Natural killer cell (primary cell): ENCODE data around the gene CSRP1. TPM values are rescaled to one million over a fixed set of nuclear protein-coding genes. Genes with fewer than 3 reads are reported as not detected.
A peak's percentile ranks its signal among the peaks of the same experiment; 100 is the strongest.

Experiments used
- ATAC-seq, 3 donors: fragments of 150-1000 bp in 2 of 3; fragments of 200-7000 bp in 1 of 3; cut with Tn5 transposase; 1 replicate in 1 of 3; 2 replicates in 2 of 3; pipeline ENCODE4 v1.10.0; 2021; ENCODE audit warnings: mild to moderate bottlenecking in 2 of 3, moderate library complexity in 2 of 3
- DNase-seq, 2 donors: peaks; one replicate each; pipeline versions ENCODE4 v3.0.0 to v3.0.0-alpha.2; 2013 to 2021; ENCODE audit warnings: mixed read lengths in 1 of 2
- H3K27ac ChIP-seq: one replicate; pipeline ENCODE4 v1.5.1; 2013; ENCODE audit warnings: mild to moderate bottlenecking, low read length
- H3K27me3 ChIP-seq: one replicate; pipeline ENCODE4 v1.6.1; 2013; ENCODE audit warnings: low read length; ENCODE audit not compliant: control insufficient read depth, insufficient read depth
- H3K36me3 ChIP-seq: one replicate; pipeline ENCODE4 v1.6.1; 2013; ENCODE audit warnings: low read length; ENCODE audit not compliant: control insufficient read depth, insufficient read depth
- H3K4me1 ChIP-seq: one replicate; pipeline ENCODE4 v1.6.1; 2013; ENCODE audit warnings: low read length; ENCODE audit not compliant: control insufficient read depth, insufficient read depth
- H3K4me3 ChIP-seq: one replicate; pipeline ENCODE4 v1.5.1; 2013; ENCODE audit warnings: low read length
- H3K9me3 ChIP-seq: one replicate; pipeline ENCODE4 v1.6.1; 2013; ENCODE audit warnings: low read length; ENCODE audit not compliant: control insufficient read depth, insufficient read depth
- H3K27ac Mint-ChIP-seq, 2 donors: one replicate each; pipeline ENCODE4 v1.8.0; 2022; ENCODE audit warnings: mild to moderate bottlenecking in 2 of 2, mixed read lengths in 2 of 2, moderate library complexity in 1 of 2
- H3K27me3 Mint-ChIP-seq, 2 donors: one replicate each; pipeline ENCODE4 v1.8.0; 2022; ENCODE audit warnings: low read depth in 2 of 2, mixed read lengths in 2 of 2
- H3K36me3 Mint-ChIP-seq: one replicate; pipeline ENCODE4 v1.8.0; 2022; ENCODE audit warnings: mixed read lengths
- H3K4me1 Mint-ChIP-seq, 2 donors: one replicate each; pipeline ENCODE4 v1.8.0; 2022; ENCODE audit warnings: mixed read lengths in 2 of 2
- H3K4me3 Mint-ChIP-seq: one replicate; pipeline ENCODE4 v1.8.0; 2022; ENCODE audit warnings: mild to moderate bottlenecking, moderate library complexity, mixed read lengths
- H3K9me3 Mint-ChIP-seq, 2 donors: one replicate each; pipeline ENCODE4 v1.8.0; 2022; ENCODE audit warnings: mixed read lengths in 2 of 2
- CTCF ChIP-seq: fragments of 200-600 bp; IDR thresholded peaks from one replicate; pipeline ENCODE4 v1.8.0; 2022; ENCODE audit warnings: antibody characterized with exemption
- WGBS: methylation state at CpG from one replicate; pipeline ENCODE4 v1.1.7; 2013; ENCODE audit warnings: missing lambda C conversion rate; ENCODE audit not compliant: insufficient coverage; 5-methylcytosine and 5-hydroxymethylcytosine counted together
- intact Hi-C: fragments of 100-400 bp; cut with micrococcal nuclease; formaldehyde crosslinking; loops from one replicate; pipeline ENCODE4 v1.14.2; 2022
- total RNA-seq, 4 donors: library from RNA; stranded (reverse); fragments of 120-200 nt in 1 of 4; gene quantifications; one replicate each; pipeline versions ENCODE4 v1.2.3 to v1.2.4, GENCODE V29; 2013 to 2022

CSRP1 gene
- total RNA-seq, 3 donors from 2014 or later (not counting 1 experiment from before 2014, with no cell fraction given) = 36.9 to 48.4 (median 44.1) TPM

- H3K27me3 ChIP-seq = peaks cover 20% of the 10 kb centered on the region
- Mint-ChIP-seq H3K27ac (no peak overlapping the region), H3K9me3 (no peaks in the 10 kb centered on the region), H3K4me3 (peak overlapping the region; percentile 78), H3K27me3 (peaks cover 58 to 76% of the 10 kb centered on the region in 2 donors), H3K4me1 (peaks cover 8 to 26% of the 10 kb centered on the region in 2 donors), H3K36me3 (no peaks in the 10 kb centered on the region)
- H3K4me3 ChIP-seq = no peak overlapping the region
- H3K36me3 ChIP-seq = no peaks in the 10 kb centered on the region
- no peak for TF ChIP-seq CTCF
- no peak for ATAC-seq
- no peak for DNase-seq
- intact Hi-C loops = no loop called here
- peaks cover 18% of the 10 kb centered on the region for H3K4me1 ChIP-seq
- WGBS = 32% methylated on average over 3 of the region's 6 CpGs
- no peaks in the 10 kb centered on the region for H3K9me3 ChIP-seq
- no peak overlapping the region for H3K27ac ChIP-seq
These were observed 31.1 kb upstream of the CSRP1 start for GRCh38 chr1:201537891-201538611.

DNA sequence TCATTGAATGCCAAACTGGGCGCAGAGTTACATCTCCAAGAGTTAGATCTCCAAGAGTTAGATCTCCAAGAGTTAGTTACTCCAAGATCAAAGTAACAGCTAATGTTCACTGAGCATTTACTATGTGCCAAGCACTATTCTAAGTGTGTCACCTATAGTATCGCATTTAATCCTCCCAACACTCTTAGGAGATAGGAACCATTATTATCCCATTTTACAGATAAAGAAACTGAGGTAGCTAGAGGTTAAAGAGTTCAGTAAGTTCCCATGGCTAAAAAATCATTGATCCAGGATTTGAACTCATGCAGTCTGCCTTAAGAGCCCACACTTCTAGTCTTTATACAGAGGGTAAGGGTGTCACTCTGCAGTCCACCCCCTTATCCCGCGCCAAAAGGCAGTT lies 30.5 kb upstream of the CSRP1 start:
- Mint-ChIP-seq H3K4me3 (no peak overlapping the region), H3K27me3 (peaks cover 56 to 70% of the 10 kb centered on the region in 2 donors)
- H3K9me3 ChIP-seq = no peaks in the 10 kb centered on the region

DNA sequence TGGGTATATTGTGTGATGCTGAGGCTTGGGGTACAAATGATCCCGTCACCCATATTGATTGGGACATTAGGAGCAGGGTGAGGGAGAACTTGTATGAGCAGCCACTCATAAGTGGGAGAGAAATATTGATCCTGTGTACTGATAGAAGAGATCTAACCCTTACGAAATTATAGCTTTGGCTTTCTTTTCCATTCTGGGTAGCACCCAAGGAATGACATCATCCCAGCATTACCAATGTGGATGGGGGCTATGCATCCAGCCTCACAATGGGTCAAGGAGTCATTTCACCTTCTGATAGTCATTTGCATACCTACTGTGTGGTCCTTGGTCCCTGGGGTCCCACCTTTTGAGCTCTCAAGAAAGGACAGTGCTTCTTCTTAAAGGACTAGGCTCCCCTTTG lies 30.1 kb upstream of the CSRP1 start:
- peaks cover 52 to 66% of the 10 kb centered on the region in 2 donors for H3K27me3 Mint-ChIP-seq
- H3K27ac ChIP-seq = no peak overlapping the region
- H3K36me3 Mint-ChIP-seq = no peaks in the 10 kb centered on the region
- H3K4me3 ChIP-seq = no peak overlapping the region
- intact Hi-C loops = no loop called here
- no peak for DNase-seq
- TF ChIP-seq CTCF = no peak
- H3K9me3 Mint-ChIP-seq = no peaks in the 10 kb centered on the region
- no peak overlapping the region for H3K27ac Mint-ChIP-seq
- no peaks in the 10 kb centered on the region for H3K36me3 ChIP-seq
- peaks cover 20% of the 10 kb centered on the region for H3K27me3 ChIP-seq
- no peak overlapping the region for H3K4me3 Mint-ChIP-seq
- peaks cover 8 to 26% of the 10 kb centered on the region in 2 donors for H3K4me1 Mint-ChIP-seq
- peaks cover 18% of the 10 kb centered on the region for H3K4me1 ChIP-seq
- WGBS = 96% methylated on average over 2 of the region's 2 CpGs
- no peak for ATAC-seq
- H3K9me3 ChIP-seq = no peaks in the 10 kb centered on the region

More for the DNA sequence above, 30.5 kb upstream of the CSRP1 start:
- Histone ChIP-seq H3K4me3 (no peak overlapping the region), H3K27ac (no peak overlapping the region), H3K36me3 (no peaks in the 10 kb centered on the region), H3K27me3 (peaks cover 20% of the 10 kb centered on the region), H3K4me1 (peaks cover 18% of the 10 kb centered on the region)
- H3K36me3 Mint-ChIP-seq = no peaks in the 10 kb centered on the region
- no peaks in the 10 kb centered on the region for H3K9me3 Mint-ChIP-seq
- DNase-seq (no peak), ATAC-seq (no peak)
- no peak overlapping the region for H3K27ac Mint-ChIP-seq
- no peak for TF ChIP-seq CTCF
- peaks cover 8 to 26% of the 10 kb centered on the region in 2 donors for H3K4me1 Mint-ChIP-seq
- 99% methylated on average over 3 of the region's 4 CpGs for WGBS
- intact Hi-C loops = no loop called here

- Mint-ChIP-seq H3K27me3 (peaks cover 48 to 61% of the 10 kb centered on the region in 2 donors), H3K36me3 (no peaks in the 10 kb centered on the region), H3K9me3 (no peaks in the 10 kb centered on the region), H3K4me1 (peaks cover 8 to 26% of the 10 kb centered on the region in 2 donors), H3K27ac (no peak overlapping the region), H3K4me3 (no peak overlapping the region)
- no peaks in the 10 kb centered on the region for H3K9me3 ChIP-seq
- TF ChIP-seq CTCF = no peak
- H3K4me3 ChIP-seq = no peak overlapping the region
- intact Hi-C loops = no loop called here
- peaks cover 20% of the 10 kb centered on the region for H3K27me3 ChIP-seq
- peaks cover 18% of the 10 kb centered on the region for H3K4me1 ChIP-seq
- no peak for DNase-seq
- no peaks in the 10 kb centered on the region for H3K36me3 ChIP-seq
- ATAC-seq = no peak
- WGBS = 94% methylated on average over 4 of the region's 4 CpGs
- H3K27ac ChIP-seq = no peak overlapping the region
These were observed 29.6 kb upstream of the CSRP1 start for GRCh38 chr1:201536558-201536957.
